Measurements from ENCODE around the gene PI4K2B.
"Not testable (repeated sequence)": the region's sequence is repeated elsewhere in the genome, so short reads cannot be mapped to it uniquely, and the experiment has no call there.

GRCh38 chr4:25248875-25249274 lies 15.0 kb downstream of the PI4K2B start:
- TF ChIP-seq, protein P1, sequence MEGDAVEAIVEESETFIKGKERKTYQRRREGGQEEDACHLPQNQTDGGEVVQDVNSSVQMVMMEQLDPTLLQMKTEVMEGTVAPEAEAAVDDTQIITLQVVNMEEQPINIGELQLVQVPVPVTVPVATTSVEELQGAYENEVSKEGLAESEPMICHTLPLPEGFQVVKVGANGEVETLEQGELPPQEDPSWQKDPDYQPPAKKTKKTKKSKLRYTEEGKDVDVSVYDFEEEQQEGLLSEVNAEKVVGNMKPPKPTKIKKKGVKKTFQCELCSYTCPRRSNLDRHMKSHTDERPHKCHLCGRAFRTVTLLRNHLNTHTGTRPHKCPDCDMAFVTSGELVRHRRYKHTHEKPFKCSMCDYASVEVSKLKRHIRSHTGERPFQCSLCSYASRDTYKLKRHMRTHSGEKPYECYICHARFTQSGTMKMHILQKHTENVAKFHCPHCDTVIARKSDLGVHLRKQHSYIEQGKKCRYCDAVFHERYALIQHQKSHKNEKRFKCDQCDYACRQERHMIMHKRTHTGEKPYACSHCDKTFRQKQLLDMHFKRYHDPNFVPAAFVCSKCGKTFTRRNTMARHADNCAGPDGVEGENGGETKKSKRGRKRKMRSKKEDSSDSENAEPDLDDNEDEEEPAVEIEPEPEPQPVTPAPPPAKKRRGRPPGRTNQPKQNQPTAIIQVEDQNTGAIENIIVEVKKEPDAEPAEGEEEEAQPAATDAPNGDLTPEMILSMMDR (conservative IDR thresholded peaks at IDR 0.05 in 1 of 2, IDR thresholded peaks at IDR 0.05 in 1 of 2; ENCODE audit: extremely low read depth in 1 of 2, insufficient read depth in 1 of 2, low read depth in 1 of 2, low read length in 2 of 2), result not testable (repeated sequence)
- TF ChIP-seq EZH2 (IDR thresholded peaks at IDR 0.05; ENCODE audit: borderline replicate concordance, low read length), result not testable (repeated sequence)

Data from mammary epithelial cell (primary cell).